Omental fat pad (tissue), 4 donors: Measurements from ENCODE around the gene OPA1. TPM values are rescaled to one million over a fixed set of nuclear protein-coding genes. Genes with fewer than 3 reads are reported as not detected.

ENCODE experiments used
- ATAC-seq: fragments of 150-250 bp; one replicate; pipeline ENCODE4 v1.9.1; 2016; ENCODE audit warnings: mild to moderate bottlenecking, moderate library complexity; ENCODE audit not compliant: low FRiP score
- DNase-seq: peaks from one replicate; pipeline ENCODE4 v3.0.0-alpha.2; 2019; ENCODE audit warnings: low spot score
- CTCF ChIP-seq, 3 donors: fragments of 450-650 bp; IDR thresholded peaks; one replicate each; pipeline ENCODE4 v1.5.1; 2016 to 2017; ENCODE audit warnings: antibody characterized with exemption in 3 of 3, mild to moderate bottlenecking in 3 of 3, moderate library complexity in 2 of 3
- total RNA-seq, 4 donors: library from RNA; depleted of rRNA; stranded (reverse); fragments of >200 nt; gene quantifications; one replicate each; pipeline ENCODE4 v1.1.0, GENCODE V29; 2016

The OPA1 gene
- total RNA-seq, 4 donors from 2014 or later, result 40.3 to 64.1 (median 41.9) TPM

- no peak for TF ChIP-seq CTCF (IDR thresholded peaks at IDR 0.05)
- ATAC-seq (no peak), DNase-seq (no peak)
Measured at GRCh38 chr3:193722566-193722965, 129.6 kb downstream of the OPA1 start.

GRCh38 chr3:193727089-193727488, 134.1 kb downstream of the OPA1 start:
- no peak for TF ChIP-seq CTCF (IDR thresholded peaks at IDR 0.05)
- no peak for ATAC-seq

GRCh38 chr3:193728429-193729087, 135.6 kb downstream of the OPA1 start:
- DNase-seq (no peak), ATAC-seq (no peak)
- TF ChIP-seq CTCF (IDR thresholded peaks at IDR 0.05), result no peak

More at GRCh38 chr3:193727089-193727488, 134.1 kb downstream of the OPA1 start:
- DNase-seq, result no peak

GRCh38 chr3:193729088-193729465, 136.1 kb downstream of the OPA1 start:
- TF ChIP-seq CTCF (IDR thresholded peaks at IDR 0.05), result no peak
- no peak for DNase-seq
- ATAC-seq, result no peak

GRCh38 chr3:193729601-193730000, 136.6 kb downstream of the OPA1 start:
- ATAC-seq (no peak), DNase-seq (no peak)
- no peak for TF ChIP-seq CTCF (IDR thresholded peaks at IDR 0.05)

GRCh38 chr3:193730511-193730910, 137.5 kb downstream of the OPA1 start:
- DNase-seq (no peak), ATAC-seq (no peak)
- no peak for TF ChIP-seq CTCF (IDR thresholded peaks at IDR 0.05)

- ATAC-seq, result no peak
- no peak for TF ChIP-seq CTCF (IDR thresholded peaks at IDR 0.05)
Measured at GRCh38 chr3:193730976-193731375, 138.0 kb downstream of the OPA1 start.

More at GRCh38 chr3:193730976-193731375, 138.0 kb downstream of the OPA1 start:
- DNase-seq, result no peak
